ENCODE data around the gene ZNF280C.

DNA sequence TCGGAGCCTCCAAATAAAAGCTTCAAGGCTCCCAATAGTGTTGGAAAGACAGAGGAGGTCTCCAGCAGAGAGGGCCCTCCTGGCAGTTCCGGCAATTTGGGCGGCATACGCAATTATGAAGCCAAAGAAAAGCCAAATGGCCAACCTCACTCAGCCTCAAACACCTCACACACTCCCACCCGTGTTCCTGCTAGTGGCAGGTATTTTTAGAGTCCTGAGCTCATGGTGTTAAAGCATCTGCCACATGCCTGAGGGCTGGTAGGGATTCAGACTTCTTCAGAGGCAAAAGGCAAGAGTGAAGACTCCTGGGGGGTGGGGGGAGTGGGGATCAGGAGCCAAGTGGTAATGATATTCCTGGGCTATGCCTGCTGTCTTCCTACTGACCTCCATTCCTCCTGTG lies 89.5 kb downstream of the ZNF280C start:
- TF ChIP-seq, protein P1, sequence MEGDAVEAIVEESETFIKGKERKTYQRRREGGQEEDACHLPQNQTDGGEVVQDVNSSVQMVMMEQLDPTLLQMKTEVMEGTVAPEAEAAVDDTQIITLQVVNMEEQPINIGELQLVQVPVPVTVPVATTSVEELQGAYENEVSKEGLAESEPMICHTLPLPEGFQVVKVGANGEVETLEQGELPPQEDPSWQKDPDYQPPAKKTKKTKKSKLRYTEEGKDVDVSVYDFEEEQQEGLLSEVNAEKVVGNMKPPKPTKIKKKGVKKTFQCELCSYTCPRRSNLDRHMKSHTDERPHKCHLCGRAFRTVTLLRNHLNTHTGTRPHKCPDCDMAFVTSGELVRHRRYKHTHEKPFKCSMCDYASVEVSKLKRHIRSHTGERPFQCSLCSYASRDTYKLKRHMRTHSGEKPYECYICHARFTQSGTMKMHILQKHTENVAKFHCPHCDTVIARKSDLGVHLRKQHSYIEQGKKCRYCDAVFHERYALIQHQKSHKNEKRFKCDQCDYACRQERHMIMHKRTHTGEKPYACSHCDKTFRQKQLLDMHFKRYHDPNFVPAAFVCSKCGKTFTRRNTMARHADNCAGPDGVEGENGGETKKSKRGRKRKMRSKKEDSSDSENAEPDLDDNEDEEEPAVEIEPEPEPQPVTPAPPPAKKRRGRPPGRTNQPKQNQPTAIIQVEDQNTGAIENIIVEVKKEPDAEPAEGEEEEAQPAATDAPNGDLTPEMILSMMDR (IDR thresholded peaks at IDR 0.05): no peak
- TF ChIP-seq POLR2A (IDR thresholded peaks at IDR 0.05): no peak

Data from tibial nerve (tissue), 3 donors.